GM23338 (cell line): ENCODE data around the gene CHD9NB. TPM values are rescaled to one million over a fixed set of nuclear protein-coding genes. Genes with fewer than 3 reads are reported as not detected.
"Not testable (repeated sequence)": the region's sequence is repeated elsewhere in the genome, so short reads cannot be mapped to it uniquely, and the experiment has no call there.

Source experiments
- ATAC-seq: fragments of 200-7000 bp; cut with Tn5 transposase; 3 replicates; pipeline ENCODE4 v1.9.1; 2020
- DNase-seq: peaks from one replicate; pipeline ENCODE4 v3.0.0-alpha.2; 2015; ENCODE audit warnings: low spot score
- H2AFZ ChIP-seq: fragments of 200-600 bp; sonication (generic); 2 replicates; pipeline ENCODE4 v1.8.0; 2016; ENCODE audit warnings: antibody characterized with exemption, mild to moderate bottlenecking, moderate library complexity
- H3F3A ChIP-seq: fragments of 200-600 bp; sonication (generic); replicated peaks from 2 replicates; pipeline ENCODE4 v1.8.0; 2017; ENCODE audit warnings: antibody characterized with exemption, mixed run types, low read depth
- H3K27ac ChIP-seq: fragments of 200-600 bp; sonication (generic); 2 replicates; pipeline ENCODE4 v1.6.1; 2016; ENCODE audit warnings: low read depth
- H3K27me3 ChIP-seq: fragments of 200-600 bp; sonication (generic); 2 replicates; pipeline ENCODE4 v1.8.0; 2016; ENCODE audit warnings: mild to moderate bottlenecking, mixed run types, moderate library complexity; ENCODE audit not compliant: insufficient read depth
- H3K36me3 ChIP-seq: fragments of 200-600 bp; sonication (generic); 2 replicates; pipeline ENCODE4 v1.8.0; 2016; ENCODE audit warnings: mild to moderate bottlenecking; ENCODE audit not compliant: insufficient read depth
- H3K4me1 ChIP-seq: fragments of 200-600 bp; sonication (generic); 2 replicates; pipeline ENCODE4 v1.8.0; 2016; ENCODE audit warnings: mild to moderate bottlenecking, moderate library complexity; ENCODE audit not compliant: insufficient read depth
- H3K4me2 ChIP-seq: fragments of 200-600 bp; sonication (generic); 2 replicates; pipeline ENCODE4 v1.7.1; 2017; ENCODE audit warnings: mixed run types
- H3K4me3 ChIP-seq: fragments of 200-600 bp; sonication (generic); 2 replicates; pipeline ENCODE4 v1.6.1; 2016; ENCODE audit warnings: mixed run types
- H3K79me2 ChIP-seq: fragments of 200-600 bp; sonication (generic); replicated peaks from 2 replicates; pipeline ENCODE4 v1.8.0; 2017; ENCODE audit warnings: mild to moderate bottlenecking; ENCODE audit not compliant: insufficient read depth
- H3K9me2 ChIP-seq: fragments of 200-600 bp; sonication (generic); 2 replicates; pipeline ENCODE4 v1.8.0; 2017; ENCODE audit not compliant: insufficient read depth
- H4K20me1 ChIP-seq: fragments of 200-600 bp; sonication (generic); replicated peaks from 2 replicates; pipeline ENCODE4 v1.8.0; 2017; ENCODE audit warnings: mild to moderate bottlenecking; ENCODE audit not compliant: insufficient read depth
- H3K27ac Mint-ChIP-seq: 2 replicates; pipeline ENCODE4 v1.8.0; 2020; ENCODE audit warnings: inconsistent platforms, mild to moderate bottlenecking, moderate library complexity, mixed read lengths
- H3K27me3 Mint-ChIP-seq: 3 replicates; pipeline ENCODE4 v1.8.0; 2022; ENCODE audit warnings: low read depth, mild to moderate bottlenecking, moderate library complexity, mixed read lengths, inconsistent platforms; ENCODE audit not compliant: insufficient read depth, poor library complexity
- H3K36me3 Mint-ChIP-seq: 3 replicates; pipeline ENCODE4 v1.8.0; 2021; ENCODE audit warnings: low read depth, mild to moderate bottlenecking, inconsistent platforms, moderate library complexity, mixed read lengths
- H3K4me1 Mint-ChIP-seq: 3 replicates; pipeline ENCODE4 v1.8.0; 2020; ENCODE audit warnings: mild to moderate bottlenecking, inconsistent platforms, mixed read lengths
- H3K4me3 Mint-ChIP-seq: 3 replicates; pipeline ENCODE4 v1.8.0; 2021; ENCODE audit warnings: moderate library complexity, mild to moderate bottlenecking, inconsistent platforms, mixed read lengths
- H3K9me3 Mint-ChIP-seq: 3 replicates; pipeline ENCODE4 v1.8.0; 2020; ENCODE audit warnings: moderate library complexity, mild to moderate bottlenecking, inconsistent platforms, mixed read lengths
- STAT1 ChIP-seq: IDR thresholded peaks from one replicate; pipeline ENCODE4 v1.6.1; 2016; ENCODE audit warnings: antibody characterized with exemption; ENCODE audit not compliant: unreplicated experiment
- ZNF331 ChIP-seq: fragments of 250-450 bp; sonication (Bioruptor Pico); IDR thresholded peaks from 2 replicates; pipeline ENCODE4 v1.5.0; 2020; ENCODE audit warnings: low read depth, mild to moderate bottlenecking, moderate library complexity
- polyA plus RNA-seq: library from polyadenylated mRNA; unstranded; fragments of >200 nt; fragmentation: Nextera tagmentation; extraction: Ambion mirVana; gene quantifications from 2 replicates; pipeline ENCODE4 v1.2.1, GENCODE V29; 2016
- total RNA-seq: library from RNA; depleted of rRNA; stranded (reverse); fragments of >200 nt; shearing (Covaris generic); gene quantifications from 2 replicates; pipeline ENCODE4 v1.2.3, GENCODE V29; 2014
- TF ChIP-seq, protein P1 (sequence below): fragments of 250-450 bp; sonication (Bioruptor Pico); IDR thresholded peaks from 2 replicates; pipeline ENCODE4 v1.5.0; 2020; ENCODE audit warnings: mild to moderate bottlenecking, moderate library complexity
- TF ChIP-seq, protein P2 (sequence below), 2 experiments: fragments of 200-600 bp in 1 of 2; sonication (generic) in 1 of 2; conservative IDR thresholded peaks; 2 replicates each; pipeline versions ENCODE4 v1.5.1 to v1.6.1; 2016 to 2017; ENCODE audit warnings: antibody characterized with exemption in 2 of 2, low read depth in 2 of 2, mild to moderate bottlenecking in 2 of 2, moderate library complexity in 1 of 2

The CHD9NB gene
- total and polyA plus RNA-seq, 2 experiments from 2014 or later, result 1.7 to 4.2 TPM

DNA sequence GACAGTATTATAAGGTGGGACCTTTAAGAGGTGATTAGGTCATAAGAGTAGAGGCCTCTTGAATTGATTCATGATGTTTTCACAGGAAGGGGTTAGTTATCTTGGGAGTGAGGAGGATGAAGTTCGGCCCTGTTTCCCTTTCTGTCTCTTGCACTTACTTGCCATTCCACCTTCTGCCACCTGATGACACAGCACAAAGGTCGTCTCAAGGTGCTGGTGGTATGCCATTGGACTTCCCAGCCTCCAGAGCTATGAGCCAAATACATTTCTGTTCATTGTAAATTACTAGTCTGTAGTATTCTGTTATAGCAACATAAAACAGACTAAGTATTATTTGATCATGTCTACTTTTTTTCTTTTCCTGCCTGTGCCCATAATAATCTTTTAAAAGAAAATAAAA, 25.6 kb upstream of the CHD9NB start (continued):
- TF ChIP-seq, protein P1, sequence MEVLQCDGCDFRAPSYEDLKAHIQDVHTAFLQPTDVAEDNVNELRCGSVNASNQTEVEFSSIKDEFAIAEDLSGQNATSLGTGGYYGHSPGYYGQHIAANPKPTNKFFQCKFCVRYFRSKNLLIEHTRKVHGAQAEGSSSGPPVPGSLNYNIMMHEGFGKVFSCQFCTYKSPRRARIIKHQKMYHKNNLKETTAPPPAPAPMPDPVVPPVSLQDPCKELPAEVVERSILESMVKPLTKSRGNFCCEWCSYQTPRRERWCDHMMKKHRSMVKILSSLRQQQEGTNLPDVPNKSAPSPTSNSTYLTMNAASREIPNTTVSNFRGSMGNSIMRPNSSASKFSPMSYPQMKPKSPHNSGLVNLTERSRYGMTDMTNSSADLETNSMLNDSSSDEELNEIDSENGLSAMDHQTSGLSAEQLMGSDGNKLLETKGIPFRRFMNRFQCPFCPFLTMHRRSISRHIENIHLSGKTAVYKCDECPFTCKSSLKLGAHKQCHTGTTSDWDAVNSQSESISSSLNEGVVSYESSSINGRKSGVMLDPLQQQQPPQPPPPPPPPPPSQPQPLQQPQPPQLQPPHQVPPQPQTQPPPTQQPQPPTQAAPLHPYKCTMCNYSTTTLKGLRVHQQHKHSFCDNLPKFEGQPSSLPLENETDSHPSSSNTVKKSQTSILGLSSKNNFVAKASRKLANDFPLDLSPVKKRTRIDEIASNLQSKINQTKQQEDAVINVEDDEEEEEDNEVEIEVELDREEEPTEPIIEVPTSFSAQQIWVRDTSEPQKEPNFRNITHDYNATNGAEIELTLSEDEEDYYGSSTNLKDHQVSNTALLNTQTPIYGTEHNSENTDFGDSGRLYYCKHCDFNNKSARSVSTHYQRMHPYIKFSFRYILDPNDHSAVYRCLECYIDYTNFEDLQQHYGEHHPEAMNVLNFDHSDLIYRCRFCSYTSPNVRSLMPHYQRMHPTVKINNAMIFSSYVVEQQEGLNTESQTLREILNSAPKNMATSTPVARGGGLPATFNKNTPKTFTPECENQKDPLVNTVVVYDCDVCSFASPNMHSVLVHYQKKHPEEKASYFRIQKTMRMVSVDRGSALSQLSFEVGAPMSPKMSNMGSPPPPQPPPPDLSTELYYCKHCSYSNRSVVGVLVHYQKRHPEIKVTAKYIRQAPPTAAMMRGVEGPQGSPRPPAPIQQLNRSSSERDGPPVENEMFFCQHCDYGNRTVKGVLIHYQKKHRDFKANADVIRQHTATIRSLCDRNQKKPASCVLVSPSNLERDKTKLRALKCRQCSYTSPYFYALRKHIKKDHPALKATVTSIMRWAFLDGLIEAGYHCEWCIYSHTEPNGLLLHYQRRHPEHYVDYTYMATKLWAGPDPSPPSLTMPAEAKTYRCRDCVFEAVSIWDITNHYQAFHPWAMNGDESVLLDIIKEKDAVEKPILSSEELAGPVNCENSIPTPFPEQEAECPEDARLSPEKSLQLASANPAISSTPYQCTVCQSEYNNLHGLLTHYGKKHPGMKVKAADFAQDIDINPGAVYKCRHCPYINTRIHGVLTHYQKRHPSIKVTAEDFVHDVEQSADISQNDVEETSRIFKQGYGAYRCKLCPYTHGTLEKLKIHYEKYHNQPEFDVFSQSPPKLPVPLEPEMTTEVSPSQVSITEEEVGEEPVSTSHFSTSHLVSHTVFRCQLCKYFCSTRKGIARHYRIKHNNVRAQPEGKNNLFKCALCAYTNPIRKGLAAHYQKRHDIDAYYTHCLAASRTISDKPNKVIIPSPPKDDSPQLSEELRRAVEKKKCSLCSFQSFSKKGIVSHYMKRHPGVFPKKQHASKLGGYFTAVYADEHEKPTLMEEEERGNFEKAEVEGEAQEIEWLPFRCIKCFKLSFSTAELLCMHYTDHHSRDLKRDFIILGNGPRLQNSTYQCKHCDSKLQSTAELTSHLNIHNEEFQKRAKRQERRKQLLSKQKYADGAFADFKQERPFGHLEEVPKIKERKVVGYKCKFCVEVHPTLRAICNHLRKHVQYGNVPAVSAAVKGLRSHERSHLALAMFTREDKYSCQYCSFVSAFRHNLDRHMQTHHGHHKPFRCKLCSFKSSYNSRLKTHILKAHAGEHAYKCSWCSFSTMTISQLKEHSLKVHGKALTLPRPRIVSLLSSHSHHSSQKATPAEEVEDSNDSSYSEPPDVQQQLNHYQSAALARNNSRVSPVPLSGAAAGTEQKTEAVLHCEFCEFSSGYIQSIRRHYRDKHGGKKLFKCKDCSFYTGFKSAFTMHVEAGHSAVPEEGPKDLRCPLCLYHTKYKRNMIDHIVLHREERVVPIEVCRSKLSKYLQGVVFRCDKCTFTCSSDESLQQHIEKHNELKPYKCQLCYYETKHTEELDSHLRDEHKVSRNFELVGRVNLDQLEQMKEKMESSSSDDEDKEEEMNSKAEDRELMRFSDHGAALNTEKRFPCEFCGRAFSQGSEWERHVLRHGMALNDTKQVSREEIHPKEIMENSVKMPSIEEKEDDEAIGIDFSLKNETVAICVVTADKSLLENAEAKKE, result no peak
- no peak for TF ChIP-seq ZNF331 (CRISPR knock-in tag)
- no peak for TF ChIP-seq STAT1
- TF ChIP-seq, protein P2, sequence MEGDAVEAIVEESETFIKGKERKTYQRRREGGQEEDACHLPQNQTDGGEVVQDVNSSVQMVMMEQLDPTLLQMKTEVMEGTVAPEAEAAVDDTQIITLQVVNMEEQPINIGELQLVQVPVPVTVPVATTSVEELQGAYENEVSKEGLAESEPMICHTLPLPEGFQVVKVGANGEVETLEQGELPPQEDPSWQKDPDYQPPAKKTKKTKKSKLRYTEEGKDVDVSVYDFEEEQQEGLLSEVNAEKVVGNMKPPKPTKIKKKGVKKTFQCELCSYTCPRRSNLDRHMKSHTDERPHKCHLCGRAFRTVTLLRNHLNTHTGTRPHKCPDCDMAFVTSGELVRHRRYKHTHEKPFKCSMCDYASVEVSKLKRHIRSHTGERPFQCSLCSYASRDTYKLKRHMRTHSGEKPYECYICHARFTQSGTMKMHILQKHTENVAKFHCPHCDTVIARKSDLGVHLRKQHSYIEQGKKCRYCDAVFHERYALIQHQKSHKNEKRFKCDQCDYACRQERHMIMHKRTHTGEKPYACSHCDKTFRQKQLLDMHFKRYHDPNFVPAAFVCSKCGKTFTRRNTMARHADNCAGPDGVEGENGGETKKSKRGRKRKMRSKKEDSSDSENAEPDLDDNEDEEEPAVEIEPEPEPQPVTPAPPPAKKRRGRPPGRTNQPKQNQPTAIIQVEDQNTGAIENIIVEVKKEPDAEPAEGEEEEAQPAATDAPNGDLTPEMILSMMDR (conservative IDR thresholded peaks at IDR 0.05; ENCODE audit: low read depth in 2 of 2), result no peak

DNA sequence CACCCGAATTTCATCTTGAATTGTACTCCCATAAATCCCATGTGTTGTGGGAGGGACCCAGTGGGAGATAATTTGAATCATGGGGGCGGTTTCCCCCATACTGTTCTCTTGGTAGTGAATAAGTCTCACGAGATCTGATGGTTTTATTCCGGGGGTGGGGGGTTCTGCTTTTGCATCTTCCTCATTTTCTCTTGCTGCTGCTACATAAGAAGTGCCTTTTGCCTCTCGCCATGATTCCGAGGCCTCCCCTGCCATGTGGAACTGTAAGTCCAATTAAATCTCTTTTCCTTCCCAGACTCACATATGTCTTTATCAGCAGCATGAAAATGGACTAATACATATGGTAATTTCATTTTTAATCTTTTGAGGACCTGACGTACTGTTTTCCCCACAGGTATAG, 22.8 kb upstream of the CHD9NB start:
- Mint-ChIP-seq H3K36me3 (peaks cover 54% of the 10 kb centered on the region), H3K4me1 (peaks cover 29% of the 10 kb centered on the region), H3K9me3 (peaks cover 40% of the 10 kb centered on the region)
- Histone ChIP-seq H3K4me1 (peaks cover 28% of the 10 kb centered on the region), H3K36me3 (peaks cover 16% of the 10 kb centered on the region; the same call in 1 of the 2 replicates), H3K79me2 (peaks cover 53% of the 10 kb centered on the region)
- not testable (repeated sequence) for DNase-seq, H3K4me3 Mint-ChIP-seq, H3K27me3 Mint-ChIP-seq, ATAC-seq, H3K9me2 ChIP-seq, H2AFZ ChIP-seq, H3F3A ChIP-seq, H3K4me3 ChIP-seq, H4K20me1 ChIP-seq, H3K27ac ChIP-seq, H3K4me2 ChIP-seq, H3K27ac Mint-ChIP-seq, H3K27me3 ChIP-seq

GRCh38 chr16:53074296-53074695, 21.6 kb upstream of the CHD9NB start:
- Mint-ChIP-seq H3K9me3 (peaks cover 40% of the 10 kb centered on the region), H3K36me3 (peaks cover 56% of the 10 kb centered on the region), H3K4me1 (peaks cover 18% of the 10 kb centered on the region)
- not testable (repeated sequence) for H2AFZ ChIP-seq, H3K4me3 Mint-ChIP-seq, H3K27me3 ChIP-seq, H4K20me1 ChIP-seq, H3K9me2 ChIP-seq, H3K27ac ChIP-seq, H3K27me3 Mint-ChIP-seq, H3K4me2 ChIP-seq, ATAC-seq, DNase-seq, H3K4me3 ChIP-seq, H3K27ac Mint-ChIP-seq, H3F3A ChIP-seq
- Histone ChIP-seq H3K79me2 (peaks cover 53% of the 10 kb centered on the region), H3K36me3 (peaks cover 16% of the 10 kb centered on the region; the same call in 1 of the 2 replicates), H3K4me1 (peaks cover 16% of the 10 kb centered on the region)
